SK-N-SH (cell line): ENCODE results near the gene ADAMTS7.

Experiments
- EP300 ChIP-seq, 2 experiments: IDR thresholded peaks; 2 replicates each; pipeline versions ENCODE4 v1.4.0 to v1.6.1; 2012; ENCODE audit warnings: borderline replicate concordance in 1 of 2, low read depth in 1 of 2, low read length in 1 of 2
- EZH2phosphoT487 ChIP-seq: fragments of 200-600 bp; sonication (generic); IDR thresholded peaks from 2 replicates; pipeline ENCODE4 v1.6.1; 2017; ENCODE audit warnings: low read depth, mixed run types, mild to moderate bottlenecking, antibody characterized with exemption, moderate library complexity, borderline replicate concordance
- FOSL2 ChIP-seq: IDR thresholded peaks from 2 replicates; pipeline ENCODE4 v1.4.0; 2012; ENCODE audit warnings: low read depth, mild to moderate bottlenecking, moderate library complexity, borderline replicate concordance
- MXI1 ChIP-seq: IDR thresholded peaks from 2 replicates; pipeline ENCODE4 v1.6.1; 2012; ENCODE audit warnings: mild to moderate bottlenecking, low read depth, low read length, improper control_type of control experiment
- RXRA ChIP-seq: IDR thresholded peaks from 2 replicates; pipeline ENCODE4 v1.4.0; 2012; ENCODE audit warnings: low read depth, mild to moderate bottlenecking, borderline replicate concordance
- TAF1 ChIP-seq: IDR thresholded peaks from 2 replicates; pipeline ENCODE4 v1.6.1; 2012; ENCODE audit warnings: low read depth, mild to moderate bottlenecking, low read length, moderate library complexity, borderline replicate concordance
- TEAD4 ChIP-seq: IDR thresholded peaks from 2 replicates; pipeline ENCODE4 v1.4.0; 2012; ENCODE audit warnings: mild to moderate bottlenecking, borderline replicate concordance; ENCODE audit not compliant: insufficient read depth
- USF1 ChIP-seq: IDR thresholded peaks from 2 replicates; pipeline ENCODE4 v1.4.0; 2012; ENCODE audit warnings: low read depth, borderline replicate concordance
- TF ChIP-seq, protein P1 (sequence below): fragments of 200-600 bp; sonication (generic); IDR thresholded peaks from 2 replicates; pipeline ENCODE4 v1.6.1; 2017; ENCODE audit warnings: antibody characterized with exemption, mild to moderate bottlenecking, moderate library complexity
- TF ChIP-seq, protein P2 (sequence below): IDR thresholded peaks from 2 replicates; pipeline ENCODE4 v1.6.1; 2012; ENCODE audit warnings: mild to moderate bottlenecking, low read depth, low read length, moderate library complexity

DNA sequence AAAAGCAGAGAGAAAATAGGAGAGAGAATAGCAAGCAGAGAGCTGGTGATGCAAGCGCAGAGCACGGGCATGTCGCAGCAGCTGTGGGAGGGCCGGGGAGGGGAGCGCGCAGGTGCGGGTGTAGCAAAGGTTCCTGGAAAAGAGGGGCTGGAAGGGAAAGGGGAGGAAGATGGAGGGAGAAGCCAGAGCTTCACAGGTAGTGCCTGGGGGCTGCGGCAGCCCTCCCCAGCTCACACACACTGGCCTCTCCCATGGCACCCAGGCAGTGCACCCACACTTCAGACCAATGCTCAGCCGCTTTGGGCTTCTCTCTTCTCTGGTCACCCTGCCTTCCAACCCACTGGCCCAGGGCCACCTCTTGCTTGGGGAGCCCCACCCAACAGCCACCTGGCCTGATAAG is 72.1 kb downstream of the ADAMTS7 start:
- TF ChIP-seq FOSL2 (no peak), TEAD4 (no peak), USF1 (no peak), EZH2phosphoT487 (no peak), RXRA (no peak), EP300 (IDR thresholded peaks at IDR 0.05; ENCODE audit: borderline replicate concordance in 1 of 2, low read depth in 1 of 2, low read length in 1 of 2) (no peak), TAF1 (no peak), MXI1 (no peak)
- TF ChIP-seq, protein P1, sequence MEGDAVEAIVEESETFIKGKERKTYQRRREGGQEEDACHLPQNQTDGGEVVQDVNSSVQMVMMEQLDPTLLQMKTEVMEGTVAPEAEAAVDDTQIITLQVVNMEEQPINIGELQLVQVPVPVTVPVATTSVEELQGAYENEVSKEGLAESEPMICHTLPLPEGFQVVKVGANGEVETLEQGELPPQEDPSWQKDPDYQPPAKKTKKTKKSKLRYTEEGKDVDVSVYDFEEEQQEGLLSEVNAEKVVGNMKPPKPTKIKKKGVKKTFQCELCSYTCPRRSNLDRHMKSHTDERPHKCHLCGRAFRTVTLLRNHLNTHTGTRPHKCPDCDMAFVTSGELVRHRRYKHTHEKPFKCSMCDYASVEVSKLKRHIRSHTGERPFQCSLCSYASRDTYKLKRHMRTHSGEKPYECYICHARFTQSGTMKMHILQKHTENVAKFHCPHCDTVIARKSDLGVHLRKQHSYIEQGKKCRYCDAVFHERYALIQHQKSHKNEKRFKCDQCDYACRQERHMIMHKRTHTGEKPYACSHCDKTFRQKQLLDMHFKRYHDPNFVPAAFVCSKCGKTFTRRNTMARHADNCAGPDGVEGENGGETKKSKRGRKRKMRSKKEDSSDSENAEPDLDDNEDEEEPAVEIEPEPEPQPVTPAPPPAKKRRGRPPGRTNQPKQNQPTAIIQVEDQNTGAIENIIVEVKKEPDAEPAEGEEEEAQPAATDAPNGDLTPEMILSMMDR, result no peak
- TF ChIP-seq, protein P2, sequence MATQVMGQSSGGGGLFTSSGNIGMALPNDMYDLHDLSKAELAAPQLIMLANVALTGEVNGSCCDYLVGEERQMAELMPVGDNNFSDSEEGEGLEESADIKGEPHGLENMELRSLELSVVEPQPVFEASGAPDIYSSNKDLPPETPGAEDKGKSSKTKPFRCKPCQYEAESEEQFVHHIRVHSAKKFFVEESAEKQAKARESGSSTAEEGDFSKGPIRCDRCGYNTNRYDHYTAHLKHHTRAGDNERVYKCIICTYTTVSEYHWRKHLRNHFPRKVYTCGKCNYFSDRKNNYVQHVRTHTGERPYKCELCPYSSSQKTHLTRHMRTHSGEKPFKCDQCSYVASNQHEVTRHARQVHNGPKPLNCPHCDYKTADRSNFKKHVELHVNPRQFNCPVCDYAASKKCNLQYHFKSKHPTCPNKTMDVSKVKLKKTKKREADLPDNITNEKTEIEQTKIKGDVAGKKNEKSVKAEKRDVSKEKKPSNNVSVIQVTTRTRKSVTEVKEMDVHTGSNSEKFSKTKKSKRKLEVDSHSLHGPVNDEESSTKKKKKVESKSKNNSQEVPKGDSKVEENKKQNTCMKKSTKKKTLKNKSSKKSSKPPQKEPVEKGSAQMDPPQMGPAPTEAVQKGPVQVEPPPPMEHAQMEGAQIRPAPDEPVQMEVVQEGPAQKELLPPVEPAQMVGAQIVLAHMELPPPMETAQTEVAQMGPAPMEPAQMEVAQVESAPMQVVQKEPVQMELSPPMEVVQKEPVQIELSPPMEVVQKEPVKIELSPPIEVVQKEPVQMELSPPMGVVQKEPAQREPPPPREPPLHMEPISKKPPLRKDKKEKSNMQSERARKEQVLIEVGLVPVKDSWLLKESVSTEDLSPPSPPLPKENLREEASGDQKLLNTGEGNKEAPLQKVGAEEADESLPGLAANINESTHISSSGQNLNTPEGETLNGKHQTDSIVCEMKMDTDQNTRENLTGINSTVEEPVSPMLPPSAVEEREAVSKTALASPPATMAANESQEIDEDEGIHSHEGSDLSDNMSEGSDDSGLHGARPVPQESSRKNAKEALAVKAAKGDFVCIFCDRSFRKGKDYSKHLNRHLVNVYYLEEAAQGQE, result no peak
